Liver (tissue), 3 donors: ENCODE measurements around the gene ACP7.

Experiments
- ATF3 ChIP-seq: IDR thresholded peaks from 2 replicates; pipeline ENCODE4 v1.6.1; 2016; ENCODE audit warnings: antibody characterized with exemption
- CTCF ChIP-seq: fragments of 150-350 bp; IDR thresholded peaks from 2 replicates; pipeline ENCODE4 v1.5.1; 2017; ENCODE audit warnings: improper control_type of control experiment, low read depth, low read length; ENCODE audit not compliant: missing input control
- REST ChIP-seq: IDR thresholded peaks from 2 replicates; pipeline ENCODE4 v1.6.1; 2016; ENCODE audit warnings: antibody characterized with exemption, mild to moderate bottlenecking
- SP1 ChIP-seq: IDR thresholded peaks from 2 replicates; pipeline ENCODE4 v1.6.1; 2018; ENCODE audit warnings: antibody characterized with exemption, mild to moderate bottlenecking
- donor health status: healthy.
- donor health status: healthy.

- TF ChIP-seq CTCF (no peak), ATF3 (no peak), SP1 (no peak), REST (no peak)
These were observed 73.8 kb downstream of the ACP7 start for GRCh38 chr19:39157997-39158389.
